GM19395 (cell line): Measurements from ENCODE around the gene ARHGEF1.
"Not testable (repeated sequence)": the region's sequence is repeated elsewhere in the genome, so short reads cannot be mapped to it uniquely, and the experiment has no call there.

ENCODE experiments used
- ATAC-seq: cut with Tn5 transposase; IDR thresholded peaks from one replicate; pipeline ENCODE4 v1.9.1; 2021; ENCODE audit warnings: mild to moderate bottlenecking, moderate library complexity; ENCODE audit not compliant: unreplicated experiment

The ARHGEF1 gene

DNA sequence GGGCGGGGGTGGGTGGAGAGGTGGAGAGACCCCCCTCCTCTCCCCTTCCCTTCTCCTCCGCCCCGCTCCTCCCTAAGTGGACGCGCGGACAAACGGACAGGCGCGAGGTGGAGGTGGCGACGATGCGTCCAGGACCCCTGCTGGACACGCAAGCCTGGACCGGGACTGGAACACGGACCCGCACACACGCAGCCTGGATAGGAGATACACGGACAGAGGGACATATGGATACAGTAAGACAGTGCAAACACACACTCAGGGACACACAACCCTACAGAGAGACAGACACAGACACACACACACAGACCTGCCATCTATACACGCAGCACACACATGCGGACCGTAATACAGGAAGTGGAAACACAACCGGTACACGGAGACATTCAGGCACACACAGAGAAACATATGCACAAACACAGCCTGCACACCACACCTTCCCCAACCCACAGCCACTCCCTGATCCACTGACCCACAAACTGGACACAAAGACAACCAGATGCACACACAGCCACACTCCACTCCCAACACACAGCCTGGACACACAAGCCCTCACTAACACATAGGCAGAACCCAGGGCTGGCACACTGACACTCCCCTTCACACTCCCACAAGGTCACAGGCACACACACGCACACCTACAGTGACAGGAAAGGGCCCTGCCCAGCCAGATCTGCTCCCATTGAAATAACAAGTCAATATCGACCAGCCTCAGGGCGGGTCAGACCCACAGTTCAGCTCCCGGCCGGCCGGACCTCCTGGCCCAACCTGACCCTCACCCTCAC lies 46.0 kb downstream of the ARHGEF1 start:
- ATAC-seq: no peak

DNA sequence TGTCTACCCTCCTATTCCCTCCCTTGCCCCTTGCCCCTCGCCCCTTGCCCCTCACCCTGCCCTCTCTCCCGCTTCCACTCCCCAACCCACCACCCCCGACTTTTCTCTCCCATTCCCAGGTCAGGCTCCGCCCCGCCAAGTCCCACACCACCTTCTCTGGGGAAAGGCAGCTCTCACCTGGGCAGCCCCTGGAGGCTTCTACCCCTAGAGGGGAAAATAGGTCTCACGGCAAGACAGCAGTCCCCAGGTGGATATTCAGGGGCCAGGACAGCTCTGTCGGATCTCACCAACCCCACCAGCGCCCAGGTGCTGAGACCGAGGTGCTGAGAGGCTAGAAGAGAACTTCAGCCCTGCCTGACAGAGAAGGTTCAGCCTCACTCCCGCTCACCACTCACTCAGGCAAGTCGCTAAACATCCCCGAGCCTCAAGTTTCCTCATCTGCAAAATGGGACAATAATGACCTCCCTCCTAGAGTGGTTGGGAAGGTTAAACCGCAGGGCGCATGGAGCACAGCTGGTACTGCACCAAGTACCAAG lies 46.6 kb downstream of the ARHGEF1 start:
- ATAC-seq: no peak

DNA sequence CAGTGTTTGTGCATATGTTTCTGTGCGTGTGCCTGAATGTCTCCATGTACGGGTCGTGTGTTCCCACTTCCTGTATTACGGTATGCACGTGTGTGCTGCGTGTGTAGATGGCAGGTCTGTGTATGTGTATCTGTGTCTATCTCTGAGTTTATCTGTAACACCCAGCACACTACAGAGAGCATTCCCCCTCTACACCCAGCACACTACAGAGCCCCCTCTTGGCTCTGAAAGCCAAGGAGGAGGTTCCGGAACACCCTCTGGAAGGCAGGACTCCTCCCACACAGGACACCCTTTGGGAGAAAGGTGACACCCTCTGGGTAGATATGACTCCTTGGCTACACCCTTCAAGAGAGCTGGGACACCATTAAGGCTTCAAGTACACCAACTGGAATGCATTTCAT lies 47.3 kb downstream of the ARHGEF1 start:
- no peak for ATAC-seq

DNA sequence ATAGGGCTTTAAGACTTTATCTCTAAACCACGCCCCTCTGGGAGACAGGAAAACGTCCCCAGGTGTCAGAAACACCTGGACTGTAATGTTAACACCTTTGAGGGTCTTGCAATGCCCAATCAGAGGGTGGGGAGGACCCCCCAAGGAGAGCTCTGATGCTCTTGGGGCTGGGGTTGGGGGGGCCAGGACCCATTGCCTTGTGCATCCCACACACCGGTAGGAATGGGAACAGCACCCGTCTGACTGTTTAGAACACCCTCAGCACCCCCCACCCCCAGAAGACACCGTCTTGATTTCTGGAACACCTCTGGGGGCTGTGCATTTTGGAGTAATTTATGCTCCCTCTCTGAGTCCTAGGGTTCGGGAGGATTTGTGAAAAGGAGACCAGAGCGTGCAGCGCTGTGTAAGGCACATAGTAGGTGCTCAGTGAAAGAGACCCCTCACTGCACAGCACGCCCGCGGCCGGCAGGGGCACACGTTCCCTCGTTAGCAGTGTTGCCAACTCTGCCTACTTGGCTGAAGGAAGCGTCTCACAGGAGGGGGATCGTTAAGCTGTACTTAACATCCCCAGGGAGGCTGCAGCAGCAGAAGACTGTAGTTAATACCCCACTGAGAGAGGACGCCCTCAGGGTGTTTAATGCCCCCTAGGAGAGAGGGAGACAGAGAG lies 48.1 kb downstream of the ARHGEF1 start:
- ATAC-seq: no peak

DNA sequence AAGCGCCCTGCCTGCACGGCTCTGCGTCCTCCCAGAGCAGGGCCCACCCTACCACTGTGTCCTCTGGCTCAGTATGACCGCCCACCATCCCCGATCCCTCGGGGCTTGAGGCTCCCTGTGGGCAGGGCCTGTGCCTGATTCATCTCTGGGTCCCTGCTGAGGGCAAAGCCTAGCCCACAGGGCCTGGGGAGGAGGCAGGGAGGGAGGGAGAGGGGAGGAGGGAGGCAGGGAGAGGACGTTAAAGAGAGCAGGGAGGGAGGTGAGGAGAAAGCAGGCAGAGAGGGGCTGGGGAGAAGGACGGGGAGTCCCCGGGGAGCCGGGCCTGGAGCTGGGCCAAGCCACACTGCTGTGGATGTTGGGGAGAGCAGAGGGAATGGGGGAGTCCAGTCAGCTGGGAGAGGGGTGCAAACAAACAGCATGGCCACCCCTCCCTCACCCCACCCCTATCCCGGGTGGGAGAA lies 49.3 kb downstream of the ARHGEF1 start:
- ATAC-seq: no peak

DNA sequence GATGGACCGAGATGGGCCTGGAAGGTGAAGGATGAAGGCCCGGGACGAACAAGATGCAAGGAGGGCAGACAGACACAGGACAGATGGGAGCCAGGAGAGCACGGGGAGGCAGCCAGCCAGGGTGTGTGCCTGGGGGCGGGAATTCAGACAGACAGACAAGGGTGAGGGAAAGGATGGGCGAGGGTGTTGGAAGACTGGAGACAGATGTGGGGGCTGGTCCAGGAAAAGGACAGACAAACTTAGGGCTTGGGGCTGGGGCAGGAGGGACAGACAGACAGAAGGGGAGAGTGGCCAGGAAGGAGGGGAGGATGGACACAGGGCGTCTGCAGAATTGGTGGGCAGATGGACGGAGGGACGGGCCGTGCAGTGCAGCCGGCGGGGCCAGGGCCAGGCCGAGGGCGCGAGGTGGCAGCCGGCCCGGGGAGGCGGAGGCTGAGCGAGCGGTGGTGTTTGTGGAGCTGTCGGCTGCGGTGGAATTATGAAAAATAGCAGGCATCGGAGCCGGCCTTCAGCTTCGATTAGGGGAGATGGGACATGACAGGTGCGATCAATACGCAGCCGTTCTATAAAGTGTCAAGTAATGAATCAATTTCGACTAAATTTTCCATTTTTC lies 49.8 kb downstream of the ARHGEF1 start:
- ATAC-seq: no peak

DNA sequence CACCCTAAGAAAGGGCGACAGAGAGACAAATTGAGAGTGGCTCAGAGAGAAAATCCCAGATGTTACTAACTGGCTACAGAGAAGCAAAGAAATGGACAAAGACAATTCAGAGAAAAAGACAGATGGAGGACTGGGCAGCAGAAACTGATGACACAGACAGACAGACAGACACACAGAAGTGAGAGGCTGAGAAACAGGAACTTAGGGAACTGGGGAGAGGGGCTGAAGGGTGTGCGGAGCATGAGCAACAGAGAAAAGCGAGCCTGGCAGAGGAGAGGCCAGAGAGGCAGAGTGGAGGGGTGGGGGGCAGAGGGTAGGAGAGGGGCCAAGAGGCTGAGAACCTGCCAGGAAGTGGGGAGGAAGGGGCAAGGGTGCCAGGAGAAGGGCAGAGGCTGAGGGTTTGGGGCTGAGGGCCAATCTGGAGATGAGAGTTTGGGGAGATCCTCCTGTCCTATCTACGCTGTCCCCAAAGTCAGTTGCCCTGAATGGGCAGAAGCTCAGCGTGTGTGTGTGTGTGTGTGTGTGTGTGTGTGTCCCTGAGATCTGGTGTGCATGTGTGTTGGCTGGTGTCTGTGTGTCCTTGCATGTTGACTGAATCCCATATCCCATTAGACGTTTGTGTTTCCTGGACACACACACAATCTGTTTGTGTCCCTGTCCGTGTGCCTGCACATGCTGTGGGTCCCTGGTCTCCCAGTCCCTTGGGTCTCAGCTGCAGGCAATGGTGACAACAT lies 50.9 kb downstream of the ARHGEF1 start:
- ATAC-seq: no peak

DNA sequence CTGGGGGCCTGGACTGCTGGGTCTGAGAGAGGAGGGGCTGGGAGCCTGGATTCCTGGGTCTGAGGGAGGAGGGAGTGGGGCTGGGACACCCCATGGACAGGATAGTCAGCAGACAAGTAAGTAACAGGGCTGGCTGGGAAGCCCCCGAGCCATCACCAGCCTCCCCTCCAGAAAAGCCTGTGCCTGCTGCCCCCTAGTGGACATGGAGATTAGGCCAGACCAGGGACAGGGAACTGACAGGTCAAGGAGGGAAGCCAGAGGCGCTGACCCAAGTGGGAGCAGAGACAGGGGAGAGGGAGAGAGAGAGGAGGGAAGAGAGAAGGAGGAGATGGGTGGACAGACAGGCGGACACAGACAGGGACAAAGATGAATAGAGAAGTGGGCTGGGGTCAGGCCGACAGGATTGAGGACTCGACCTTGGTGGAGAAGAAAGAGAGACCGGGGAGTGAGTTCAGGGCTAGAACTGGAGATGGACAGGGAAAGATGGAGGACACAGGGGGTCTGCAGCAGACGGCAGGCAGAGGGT lies 51.9 kb downstream of the ARHGEF1 start:
- no peak for ATAC-seq

DNA sequence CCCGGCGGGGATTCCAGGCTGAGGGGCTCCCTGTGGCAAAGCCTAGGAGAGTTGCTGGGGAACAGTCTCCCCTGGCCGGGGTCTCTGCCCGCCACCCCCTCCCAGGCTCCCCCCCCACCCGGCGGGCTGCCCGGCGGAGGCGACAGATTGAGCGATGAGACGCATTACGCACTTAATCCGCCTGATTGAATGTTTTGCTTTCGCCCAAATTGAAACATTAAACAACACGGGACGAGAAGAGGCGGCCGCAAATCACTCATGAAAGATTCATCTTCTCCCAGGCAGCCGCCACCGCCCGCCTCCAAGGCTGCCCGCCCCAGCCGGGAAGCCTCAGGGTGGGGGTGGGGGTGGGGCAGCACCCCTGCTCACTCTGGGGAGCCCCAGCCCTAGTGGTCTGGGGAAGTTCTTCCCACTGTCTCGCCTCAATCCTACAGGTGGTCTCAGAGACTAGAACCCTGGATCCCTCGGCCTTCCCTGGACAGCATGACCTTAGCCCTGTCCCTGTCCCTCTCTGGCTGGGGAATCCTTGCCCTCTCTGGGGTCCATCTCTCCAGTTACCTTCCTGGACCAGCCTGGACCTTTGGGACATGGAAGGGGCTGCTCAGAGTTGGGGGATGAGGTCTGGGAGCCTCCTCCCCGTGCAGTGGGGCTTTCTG lies 52.9 kb downstream of the ARHGEF1 start:
- ATAC-seq: no peak

DNA sequence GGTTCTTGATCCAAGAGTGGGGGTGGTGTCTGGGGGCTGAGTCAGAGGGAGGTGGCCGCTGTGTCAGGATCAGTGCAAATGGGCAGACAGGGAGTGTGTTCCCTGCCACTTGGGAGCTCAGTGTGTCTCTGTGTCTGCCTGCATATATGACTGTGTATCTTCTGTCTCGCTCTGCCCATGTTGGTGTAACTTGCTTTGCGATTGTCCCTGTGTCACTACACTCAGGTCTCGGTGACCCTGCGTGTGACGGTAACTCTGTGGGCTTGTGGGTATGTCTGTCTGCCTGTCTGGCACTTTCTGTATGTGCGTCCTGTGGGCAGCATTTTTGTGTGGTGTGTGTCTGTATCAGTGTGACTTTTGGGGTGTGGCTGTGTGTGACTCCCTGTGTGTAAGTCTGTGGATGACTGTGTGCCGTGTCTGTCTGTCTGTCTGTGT lies 53.4 kb downstream of the ARHGEF1 start:
- ATAC-seq: no peak

DNA sequence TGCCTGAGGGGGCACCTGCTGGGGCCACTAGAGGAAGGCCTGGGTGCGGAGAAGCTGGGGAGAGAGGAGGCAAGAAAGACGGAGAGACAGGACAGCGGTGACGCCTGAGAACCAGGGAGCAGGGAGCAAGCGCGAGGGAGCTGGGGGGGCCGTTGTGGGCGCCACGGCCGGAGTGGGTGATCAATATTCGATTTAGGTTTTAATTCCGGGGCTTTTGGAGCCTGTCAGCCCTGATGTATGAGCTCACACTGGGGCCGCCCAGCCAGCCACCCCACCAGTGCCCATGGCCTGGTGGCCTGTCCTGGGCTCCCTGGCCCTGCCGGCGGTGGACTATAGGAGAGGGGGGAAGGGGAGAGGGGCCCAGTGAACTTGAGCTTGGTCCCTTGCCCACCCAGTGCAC lies 54.0 kb downstream of the ARHGEF1 start:
- no peak for ATAC-seq

DNA sequence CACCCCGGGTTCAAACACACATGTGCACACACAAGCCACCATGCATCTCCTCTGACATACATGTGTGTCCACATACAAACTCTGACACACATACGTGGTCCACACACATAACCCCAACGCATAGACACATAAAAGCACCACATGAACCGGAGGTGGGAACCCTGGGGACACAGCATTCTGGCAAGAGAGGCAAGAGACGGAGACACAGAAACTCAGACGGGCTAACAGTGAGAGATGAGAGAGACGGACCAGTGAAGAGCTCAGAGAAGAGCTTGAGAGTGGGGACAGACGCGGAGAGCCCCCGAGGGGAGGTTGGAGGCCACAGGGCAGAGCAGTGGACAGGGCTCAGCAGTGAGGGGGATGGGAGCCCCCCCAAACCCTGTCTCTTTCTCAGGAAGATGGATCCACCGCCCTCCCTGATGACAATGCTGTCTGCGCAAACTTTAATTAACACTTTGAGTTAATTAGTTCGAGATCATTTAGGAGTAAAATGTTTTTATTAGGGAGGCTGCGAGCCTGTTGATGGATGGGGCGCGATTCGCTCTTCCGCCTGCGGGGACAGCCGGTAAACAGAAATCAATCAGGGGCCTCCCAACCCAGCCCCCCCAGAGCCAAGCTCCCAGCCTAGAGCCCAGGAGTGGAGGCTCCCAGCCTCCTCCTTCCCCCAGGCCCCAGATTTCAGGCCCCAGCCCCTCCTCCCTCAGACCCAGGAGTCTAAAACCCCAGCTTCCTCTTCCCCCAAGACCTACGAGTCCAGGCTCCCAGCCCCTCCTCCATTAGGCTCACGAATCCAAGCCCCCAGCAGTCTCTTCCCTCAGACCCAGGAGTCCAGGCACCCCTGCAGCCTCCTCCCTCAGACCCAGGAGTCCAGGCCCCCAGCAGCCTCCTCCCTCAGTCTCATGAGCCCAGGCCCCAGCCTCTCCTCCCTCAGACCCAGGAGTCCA lies 54.8 kb downstream of the ARHGEF1 start:
- no peak for ATAC-seq

DNA sequence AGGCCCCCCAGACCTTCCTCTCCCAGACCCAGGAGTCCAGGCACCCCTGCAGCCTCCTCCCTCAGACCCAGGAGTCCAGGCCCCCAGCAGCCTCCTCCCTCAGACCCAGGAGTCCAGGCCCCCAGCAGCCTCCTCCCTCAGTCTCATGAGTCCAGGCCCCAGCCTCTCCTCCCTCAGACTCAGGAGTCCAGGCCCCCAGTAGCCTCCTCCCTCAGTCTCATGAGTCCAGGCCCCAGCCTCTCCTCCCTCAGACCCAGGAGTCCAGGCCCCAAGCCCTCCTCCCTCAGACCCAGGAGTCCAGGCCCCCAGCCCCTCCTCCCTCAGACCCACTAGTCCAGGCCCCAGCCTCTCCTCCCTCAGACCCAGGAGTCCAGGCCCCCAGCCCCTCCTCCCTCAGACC lies 56.2 kb downstream of the ARHGEF1 start:
- ATAC-seq: not testable (repeated sequence)

DNA sequence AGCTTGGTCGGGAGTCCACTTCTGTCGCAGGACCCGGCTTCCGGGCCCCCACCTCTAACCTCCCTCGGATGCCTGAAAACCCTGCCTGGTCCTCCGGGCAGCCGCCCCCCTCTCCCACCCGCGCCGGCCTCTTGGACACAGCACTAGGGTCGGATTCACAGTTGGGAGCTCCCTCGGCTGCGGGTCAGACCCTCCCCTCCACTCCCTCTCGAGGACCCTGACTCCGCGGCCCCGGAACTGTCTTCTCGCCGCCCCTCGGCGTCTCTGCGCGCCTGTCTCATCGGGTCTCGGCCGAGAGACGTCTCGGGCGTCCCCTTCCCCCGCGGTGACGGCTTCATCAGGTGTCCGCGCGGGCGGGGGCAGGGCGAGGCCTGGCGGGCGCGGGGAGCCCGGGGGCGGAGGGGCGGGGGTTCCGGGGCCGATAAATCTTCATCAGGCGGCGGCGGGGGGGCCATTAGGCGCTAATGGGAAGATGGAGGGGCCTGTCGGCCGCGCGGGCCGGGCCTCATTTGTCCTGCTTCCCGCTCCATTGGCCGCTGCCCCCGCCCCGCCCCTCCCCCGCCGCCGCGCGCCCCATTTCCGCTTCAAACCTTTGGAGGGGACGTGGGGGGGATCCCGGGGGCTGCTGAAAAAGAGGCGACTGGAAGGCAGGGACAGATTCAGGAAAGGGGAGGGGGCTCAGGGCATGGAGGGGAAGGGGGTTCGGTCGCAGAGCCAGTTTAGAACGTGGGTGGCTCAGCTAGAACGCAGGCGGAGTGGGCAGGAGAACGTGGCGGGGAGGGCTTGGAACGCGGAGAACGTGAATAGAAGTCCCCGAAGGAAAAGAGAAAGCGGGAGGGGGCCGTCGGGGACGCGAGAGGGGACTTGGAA lies 57.1 kb downstream of the ARHGEF1 start:
- no peak for ATAC-seq

DNA sequence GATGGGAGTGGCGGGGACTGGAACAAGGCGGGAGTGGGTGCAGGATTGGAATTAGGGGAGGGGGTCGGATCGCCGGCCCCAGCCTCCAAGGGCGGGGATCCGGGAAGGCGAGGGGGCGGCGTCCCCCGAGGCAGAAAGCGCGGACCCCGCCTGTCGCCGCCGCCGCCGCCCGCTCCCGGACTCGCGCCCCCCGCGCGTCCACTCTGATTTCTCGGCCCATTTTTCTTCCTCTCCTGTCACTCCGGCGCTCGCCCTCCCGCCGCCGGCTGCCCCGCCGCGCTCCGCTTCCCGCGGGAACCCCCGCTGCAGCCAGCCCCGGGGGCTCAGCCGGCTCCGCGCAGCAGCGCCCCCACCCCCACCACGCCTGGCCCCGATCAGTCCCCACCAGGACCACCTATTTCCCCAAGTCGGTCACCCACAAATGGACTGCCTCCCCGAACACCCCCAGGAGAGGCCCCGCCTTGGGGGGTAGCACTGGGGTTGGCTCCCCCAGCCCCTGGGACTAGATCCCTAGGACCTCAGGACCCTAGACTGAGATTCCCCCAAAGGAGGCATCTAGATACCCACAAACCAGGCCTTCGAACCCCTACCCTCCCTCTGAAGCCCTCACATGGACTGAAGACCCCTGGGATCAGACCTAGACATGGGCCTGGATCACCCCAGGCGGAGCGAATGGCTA lies 57.9 kb downstream of the ARHGEF1 start:
- ATAC-seq: no peak

DNA sequence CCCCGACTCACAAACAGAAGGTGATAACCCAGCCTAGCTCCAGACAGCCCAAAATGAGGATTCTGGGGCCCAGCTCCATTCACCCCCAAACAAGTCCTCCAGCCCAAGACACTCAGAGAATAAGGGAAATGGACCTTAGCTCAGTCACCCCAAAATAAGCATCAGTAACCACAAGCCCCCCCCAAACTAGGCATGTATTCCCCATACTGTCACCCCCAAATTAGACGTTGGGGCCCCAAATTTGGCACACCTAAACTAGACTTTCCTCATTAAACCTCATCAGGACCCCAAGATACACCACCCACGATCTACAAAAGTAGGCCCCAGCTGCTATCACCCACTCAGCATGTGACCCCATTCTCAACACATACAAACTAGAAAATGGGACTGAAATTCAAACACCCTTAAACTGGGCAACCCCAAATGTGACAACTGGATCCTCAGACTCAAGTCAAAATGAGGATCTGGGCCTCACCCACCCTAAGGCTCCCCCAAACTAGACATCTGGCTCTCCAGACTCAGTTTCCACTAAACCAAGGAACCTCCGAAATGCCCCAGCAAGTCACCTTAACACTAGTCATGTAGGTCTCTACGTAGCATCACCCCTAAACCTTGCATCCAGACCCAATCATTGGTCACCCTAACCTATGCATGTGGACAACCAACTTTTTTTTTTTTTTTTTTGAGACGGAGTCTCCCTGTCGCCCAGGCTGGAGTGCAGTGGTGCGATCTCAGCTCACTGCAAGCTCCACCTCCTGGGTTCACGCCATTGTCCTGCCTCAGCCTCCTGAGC lies 58.6 kb downstream of the ARHGEF1 start:
- no peak for ATAC-seq

DNA sequence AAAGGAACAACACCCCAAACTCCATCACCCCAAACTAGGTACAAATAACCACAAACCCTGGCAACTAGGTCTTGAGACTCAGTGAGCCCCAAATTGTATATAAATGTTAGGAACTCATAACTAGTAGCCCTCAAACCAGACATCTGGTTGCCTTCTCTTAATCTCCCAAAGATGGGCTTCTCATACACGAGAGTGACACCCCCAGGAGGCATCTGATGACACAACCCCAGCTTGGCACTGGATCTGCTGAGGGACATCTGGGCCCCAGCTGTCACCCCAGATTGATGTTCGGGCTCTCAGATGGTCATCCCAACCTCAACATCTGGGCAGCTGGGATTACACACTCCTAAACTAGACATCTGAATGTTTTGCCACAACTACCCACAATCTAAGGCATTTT lies 61.4 kb downstream of the ARHGEF1 start:
- ATAC-seq: no peak
